Stimulated activated CD8-positive, alpha-beta memory T cell treated with anti-CD3 and anti-CD28 coated beads, Interleukin-15, amount 100 ng/mL, for 48 hours (primary cell): ENCODE measurements around the gene GALNT10.

ENCODE experiments used
- DNase-seq, 2 donors: peaks; one replicate each; pipeline ENCODE4 v3.0.0-alpha.2; 2020; ENCODE audit warnings: low read depth in 2 of 2

Gene GALNT10

GRCh38 chr5:154324033-154324432 lies 133.5 kb downstream of the GALNT10 start:
- DNase-seq = no peak

DNA sequence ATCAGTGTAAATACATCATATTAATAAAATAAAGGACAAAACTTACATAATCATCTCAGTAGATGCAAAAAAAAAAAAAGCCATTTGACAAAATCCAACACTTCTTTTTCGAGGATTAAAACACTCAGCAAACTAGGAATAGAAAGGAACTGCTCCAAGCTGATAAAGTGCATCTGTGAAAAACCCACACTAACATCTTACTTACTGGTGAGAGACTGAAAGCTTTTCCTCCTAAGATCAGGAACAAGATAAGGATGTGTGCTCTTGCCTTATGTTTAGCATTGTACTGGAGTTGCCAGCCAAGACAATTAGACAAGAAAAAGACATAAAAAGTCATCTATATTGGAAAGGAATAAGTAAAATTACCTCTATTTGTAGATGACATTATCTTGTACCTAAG lies 135.0 kb downstream of the GALNT10 start:
- no peak for DNase-seq

GRCh38 chr5:154329062-154329461 lies 138.5 kb downstream of the GALNT10 start:
- no peak for DNase-seq

DNA sequence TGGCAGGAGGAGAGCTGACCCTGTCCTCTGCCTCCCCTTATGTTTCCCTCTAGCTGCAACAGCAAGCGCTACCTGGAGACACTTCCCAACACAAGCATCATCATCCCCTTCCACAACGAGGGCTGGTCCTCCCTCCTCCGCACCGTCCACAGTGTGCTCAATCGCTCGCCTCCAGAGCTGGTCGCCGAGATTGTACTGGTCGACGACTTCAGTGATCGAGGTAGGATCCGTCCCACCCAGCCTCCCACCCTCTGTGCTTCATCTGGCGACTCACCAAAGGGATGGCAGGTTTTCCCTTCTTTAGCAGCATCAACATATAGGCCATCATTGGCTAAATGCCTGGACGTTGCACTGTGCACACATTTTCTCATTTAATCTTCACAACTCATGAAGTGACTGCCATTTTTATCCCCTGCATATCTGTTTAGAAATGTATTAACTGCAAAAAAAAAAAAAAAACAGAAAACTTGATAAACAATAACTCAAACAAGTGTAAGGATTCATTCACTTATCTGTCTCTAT lies 139.0 kb downstream of the GALNT10 start:
- DNase-seq = no peak

DNA sequence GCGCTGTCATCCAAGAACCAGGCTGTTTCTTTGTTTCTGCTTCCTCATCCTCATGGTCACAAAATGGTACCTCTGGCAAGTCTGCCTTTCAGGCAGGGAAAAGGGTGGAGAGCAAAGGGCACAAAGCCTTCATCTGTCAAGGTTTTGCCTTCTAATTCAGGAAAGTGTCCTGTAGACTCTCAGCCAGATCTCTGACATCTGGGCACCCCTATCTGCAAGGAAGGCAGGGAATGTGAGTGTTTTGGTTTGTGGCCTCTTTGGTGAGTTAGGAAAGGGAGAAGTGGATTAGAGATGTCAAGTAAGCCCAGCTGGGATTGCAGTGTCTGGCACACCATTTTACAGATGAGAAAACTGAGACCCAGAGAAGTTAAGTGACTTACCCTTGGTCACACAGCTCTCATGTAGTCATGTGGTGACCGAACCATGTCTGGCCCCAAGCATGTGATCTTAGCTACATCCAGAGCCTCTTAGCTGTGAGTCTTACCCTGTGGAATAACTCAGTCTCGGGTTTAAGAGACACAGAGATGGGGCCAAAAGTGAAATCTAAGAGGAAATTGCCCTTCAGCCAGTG lies 139.6 kb downstream of the GALNT10 start:
- DNase-seq = no peak

DNA sequence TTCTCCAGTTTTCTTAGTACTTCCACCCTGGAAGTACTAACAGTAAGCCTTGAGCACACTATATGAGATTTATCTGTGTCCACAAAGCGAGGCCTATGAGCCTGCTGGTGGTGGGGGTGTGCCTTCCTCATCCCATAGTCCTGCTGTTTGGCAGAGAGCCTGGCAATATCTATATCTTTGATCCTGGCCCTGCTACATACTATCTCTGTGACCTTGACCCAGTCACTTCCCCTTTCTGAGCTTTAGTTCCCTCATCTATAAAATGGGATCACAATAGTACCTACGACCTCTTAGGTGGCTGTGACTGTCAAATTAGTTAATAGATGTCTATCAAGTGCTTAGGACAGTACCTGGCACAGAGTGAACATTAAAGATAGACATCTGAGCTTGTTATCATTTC lies 140.7 kb downstream of the GALNT10 start:
- DNase-seq = no peak

DNA sequence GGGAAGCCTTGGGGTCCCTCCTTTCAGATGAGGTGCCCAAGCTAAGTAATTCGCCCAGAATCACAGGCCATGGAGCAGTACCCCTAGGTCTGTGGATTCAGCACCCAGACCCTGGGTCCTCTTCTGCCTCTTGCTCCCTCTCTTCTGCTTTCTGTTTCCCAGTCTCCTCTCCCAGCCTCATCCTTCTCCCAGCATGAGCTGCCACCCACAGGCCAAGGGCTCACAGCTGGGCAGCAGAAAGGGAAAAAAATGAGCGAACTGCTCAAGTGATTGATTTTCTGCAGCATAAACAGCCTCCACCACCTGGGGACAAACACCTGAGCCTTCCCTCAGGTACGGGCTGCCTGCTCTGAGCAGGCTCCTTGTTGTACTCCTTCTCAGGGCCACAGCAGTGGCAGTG lies 141.4 kb downstream of the GALNT10 start:
- no peak for DNase-seq

DNA sequence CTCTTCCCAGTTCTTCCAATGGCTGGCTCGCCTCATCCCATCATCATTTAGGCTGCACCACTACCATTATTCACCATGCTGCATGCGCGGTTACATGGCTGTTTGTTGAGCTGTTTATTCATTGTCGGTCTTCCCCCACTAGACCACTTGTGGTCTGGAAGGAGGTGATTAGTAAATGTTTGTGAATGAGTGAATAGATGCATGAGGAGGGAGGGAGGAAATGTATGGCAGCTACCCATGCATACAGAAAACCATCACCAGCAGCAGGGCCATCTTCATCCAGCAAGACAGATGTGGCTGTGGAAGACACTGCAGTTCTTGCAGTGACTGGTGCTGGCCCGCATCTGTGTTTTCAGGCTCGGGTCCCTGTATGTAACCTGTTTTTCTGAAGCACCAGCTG lies 141.9 kb downstream of the GALNT10 start:
- no peak for DNase-seq

DNA sequence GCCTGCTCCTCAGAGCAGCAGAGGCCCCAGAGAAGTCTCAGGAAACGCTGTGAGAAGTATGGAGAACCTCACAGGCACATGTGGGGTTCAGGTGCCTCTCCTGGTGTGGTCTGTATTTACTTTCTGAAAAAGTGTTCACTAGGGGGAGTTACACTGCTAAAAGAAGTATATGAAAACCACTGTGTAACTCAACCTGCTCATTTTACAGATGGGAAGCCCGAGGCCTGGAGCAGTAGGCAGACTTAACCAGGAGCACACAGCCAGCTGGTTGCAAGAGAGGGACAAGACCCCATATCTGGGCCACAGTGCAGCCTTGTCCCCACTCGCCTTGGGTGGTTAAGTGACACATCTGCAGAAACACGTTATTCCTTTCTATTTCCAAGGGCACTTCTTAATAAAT lies 142.5 kb downstream of the GALNT10 start:
- no peak for DNase-seq

DNA sequence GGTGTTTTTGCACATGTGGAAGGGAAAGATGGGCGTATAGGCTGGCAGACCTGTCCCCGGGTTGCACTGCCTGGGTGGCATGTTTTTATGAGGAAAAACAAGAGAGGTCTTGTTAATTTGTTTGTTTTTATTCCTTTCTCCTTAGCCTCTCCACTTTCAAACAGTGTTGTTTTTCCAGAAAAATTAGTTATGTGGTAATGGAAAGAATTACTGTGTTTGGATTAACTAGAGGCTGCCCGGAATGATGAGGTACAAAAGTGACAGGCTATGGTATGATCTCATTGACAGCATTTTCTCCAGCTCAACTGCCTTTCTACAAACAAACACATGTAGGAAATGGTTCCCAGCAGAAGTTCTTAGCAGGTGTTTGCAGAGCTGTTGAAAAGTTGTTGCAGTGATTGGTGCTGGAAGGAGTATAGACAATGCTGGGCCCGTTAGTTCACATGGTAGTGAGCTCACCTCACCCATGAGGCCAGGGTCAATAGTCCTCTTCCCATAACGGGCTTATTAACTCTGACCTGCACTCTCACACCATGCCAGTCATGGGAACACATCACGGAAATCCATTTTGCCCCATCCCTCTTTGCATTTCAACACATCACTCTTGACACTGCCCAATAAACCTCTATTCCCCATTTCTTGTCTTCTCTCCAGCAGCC lies 144.0 kb downstream of the GALNT10 start:
- DNase-seq = no peak

DNA sequence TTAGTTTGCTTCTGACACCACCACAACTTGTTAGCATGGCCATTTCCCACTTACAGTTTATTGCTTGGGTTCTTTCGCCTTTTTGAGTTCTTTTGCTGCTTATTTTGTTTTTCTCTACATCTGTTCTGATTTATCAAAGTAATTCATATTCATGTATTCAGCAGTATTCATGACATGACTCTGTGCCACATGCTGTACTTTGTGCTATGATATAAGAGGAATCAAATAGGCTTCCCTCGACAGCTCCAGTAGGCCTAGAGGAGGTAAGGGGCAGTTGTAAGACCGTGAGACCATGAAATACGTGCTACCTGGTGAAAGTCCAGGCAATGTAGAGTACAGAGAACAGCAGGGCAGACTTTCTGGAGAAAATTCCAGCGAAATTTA lies 144.5 kb downstream of the GALNT10 start:
- no peak for DNase-seq

- DNase-seq = no peak
Measured at GRCh38 chr5:154341620-154342019, 151.1 kb downstream of the GALNT10 start.

DNA sequence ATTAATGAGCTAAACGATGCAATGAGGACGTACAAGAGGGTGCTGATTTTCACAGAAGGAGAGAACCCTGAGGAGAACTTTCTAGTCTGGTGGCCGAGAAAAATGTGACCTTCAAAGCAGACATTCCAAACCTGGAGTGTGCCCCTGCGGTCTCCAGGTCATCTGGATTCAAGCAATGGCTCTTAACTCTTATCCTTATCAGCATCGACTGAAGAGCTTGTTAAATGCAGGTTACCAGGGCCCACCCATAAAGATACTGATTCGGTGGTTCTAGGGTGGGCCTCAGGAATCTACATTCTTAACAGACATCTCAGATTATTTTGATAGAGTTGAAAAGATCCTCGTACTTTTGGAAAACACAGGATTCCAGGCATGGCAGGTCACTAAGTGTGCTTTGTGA lies 151.7 kb downstream of the GALNT10 start:
- DNase-seq = no peak

DNA sequence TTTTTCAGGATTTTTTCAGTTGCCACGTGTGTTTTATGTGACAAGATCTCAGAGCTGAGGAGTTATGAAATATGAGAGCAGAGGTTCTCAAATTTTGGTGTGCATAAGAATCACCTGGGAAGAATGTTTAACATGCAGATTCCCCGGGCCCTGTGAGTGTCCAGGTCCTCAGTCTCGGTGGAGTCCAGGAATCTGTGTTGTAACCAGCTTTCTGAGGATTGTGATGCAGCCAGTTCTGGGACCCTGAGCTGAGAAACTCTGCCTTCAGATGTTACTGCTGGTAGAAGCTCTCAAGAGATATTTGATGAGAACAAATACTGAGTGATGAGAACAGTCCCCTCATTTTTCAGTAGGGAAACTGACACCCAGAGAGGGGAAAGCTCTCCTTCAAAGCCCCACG lies 152.4 kb downstream of the GALNT10 start:
- no peak for DNase-seq

DNA sequence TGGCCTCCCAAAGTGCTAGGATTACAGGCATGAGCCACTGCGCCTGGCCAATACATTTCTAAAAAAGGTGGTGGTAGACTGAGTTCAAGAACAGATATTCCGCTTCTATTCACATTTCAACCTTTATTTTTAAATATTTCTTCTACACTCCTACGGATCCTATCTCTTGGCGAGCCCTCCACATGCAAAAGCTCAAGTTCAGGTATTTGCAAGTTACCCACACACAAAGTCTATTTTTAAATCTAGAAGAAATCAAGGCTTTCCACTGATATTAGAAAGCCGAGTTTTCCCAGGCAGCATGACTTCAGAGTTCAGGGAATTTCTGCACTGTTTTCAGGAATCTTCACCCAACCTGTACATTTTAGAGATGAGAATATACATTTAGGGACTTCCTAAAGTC lies 153.9 kb downstream of the GALNT10 start:
- no peak for DNase-seq

- DNase-seq = no peak
Measured at GRCh38 chr5:154345255-154345952, 154.9 kb downstream of the GALNT10 start.

GRCh38 chr5:154346427-154346826 lies 155.9 kb downstream of the GALNT10 start:
- DNase-seq = no peak

DNA sequence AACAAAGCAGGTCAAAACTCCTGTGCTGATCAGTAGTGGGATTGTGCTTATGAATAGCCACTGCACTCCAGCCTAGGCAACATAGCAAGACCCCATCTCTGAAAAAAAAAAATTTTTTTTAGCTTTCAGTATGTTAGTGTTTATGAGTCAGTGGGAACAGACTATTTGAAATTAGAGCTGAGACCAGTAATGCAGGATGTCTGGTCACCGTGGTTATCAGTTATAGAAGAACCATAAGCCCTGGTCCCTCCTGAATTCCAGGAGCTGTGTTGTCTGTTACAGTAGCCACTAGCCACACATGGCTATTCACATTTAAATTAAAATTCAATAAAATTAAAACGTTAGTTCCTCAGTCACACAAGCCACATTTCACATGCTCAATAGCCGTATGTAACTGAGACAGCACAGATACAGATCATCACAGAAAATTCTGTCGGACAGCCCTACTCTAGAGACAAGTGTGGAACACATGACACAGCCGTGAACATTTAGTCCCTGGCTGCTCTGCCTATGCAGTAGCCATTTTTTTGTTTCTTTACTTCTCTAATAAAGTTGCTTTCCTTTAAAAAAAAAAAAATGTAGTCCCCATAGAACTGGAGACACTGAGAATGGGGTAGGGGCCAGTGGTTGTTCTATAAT lies 159.2 kb downstream of the GALNT10 start:
- no peak for DNase-seq

DNA sequence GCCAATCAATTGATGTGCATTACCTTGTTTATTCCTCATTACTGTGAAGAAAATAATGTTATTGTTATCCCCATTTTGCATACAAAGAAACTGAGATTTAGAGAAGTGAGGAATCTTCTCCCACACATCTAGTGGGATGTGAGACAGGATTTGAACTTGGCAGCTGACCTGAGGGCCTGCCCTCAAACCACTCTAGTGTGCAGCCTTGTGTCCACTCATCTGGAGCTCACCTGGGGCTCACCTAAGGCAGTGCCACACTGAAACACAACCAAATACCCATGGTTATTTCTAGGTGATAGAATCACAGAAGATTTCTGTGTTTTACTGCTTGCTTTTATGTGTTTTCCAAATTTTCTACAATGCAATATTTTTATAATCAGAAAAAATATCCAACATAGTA lies 160.6 kb downstream of the GALNT10 start:
- no peak for DNase-seq

GRCh38 chr5:154351566-154351965 lies 161.0 kb downstream of the GALNT10 start:
- DNase-seq = no peak

- DNase-seq = no peak
Measured at GRCh38 chr5:154352960-154353548, 162.5 kb downstream of the GALNT10 start.

- no peak for DNase-seq
Measured at GRCh38 chr5:154355129-154355611, 164.6 kb downstream of the GALNT10 start.
